ENCODE results near the gene APAF1. TPM values are rescaled to one million over a fixed set of nuclear protein-coding genes. Genes with fewer than 3 reads are reported as not detected.

The APAF1 gene
- polyA plus RNA-seq, 1 of the 3 experiments (the other 2 are of a cell fraction): 3.3 TPM

- WGBS (ENCODE audit: low lambda C conversion rate): 87% methylated on average over 3 of the region's 4 CpGs
- CTCF ChIA-PET: no interaction called here
Observed at GRCh38 chr12:98757455-98757854, 112.4 kb downstream of the APAF1 start.

GRCh38 chr12:98758331-98758730 lies 113.2 kb downstream of the APAF1 start:
- Histone ChIP-seq H4K20me1 (ENCODE audit: insufficient read depth) (no peaks in the 10 kb centered on the region), H3K79me2 (ENCODE audit: insufficient read depth) (no peaks in the 10 kb centered on the region), H3K27me3 (ENCODE audit: insufficient read depth) (no peaks in the 10 kb centered on the region), H3K4me2 (no peak overlapping the region), H3K27ac (ENCODE audit: low read depth in 2 of 2, low read length in 1 of 2) (no peak overlapping the region), H3K9me3 (no peaks in the 10 kb centered on the region), H2AFZ (ENCODE audit: low read depth) (no peak overlapping the region), H3K4me1 (ENCODE audit: control insufficient read depth in 1 of 2, insufficient read depth in 2 of 2, low read depth in 1 of 2, low read length in 1 of 2) (peaks cover 0 to 10% of the 10 kb centered on the region in 2 experiments; a peak in 1 of 4 replicates), H3K9me2 (no peaks in the 10 kb centered on the region), H3K36me3 (replicated peaks in 1 of 2; ENCODE audit: control insufficient read depth in 1 of 2, insufficient read depth in 2 of 2, low read length in 1 of 2) (no peaks in the 10 kb centered on the region), H3K9ac (no peak overlapping the region), H3F3A (replicated peaks; ENCODE audit: insufficient read depth) (no peaks in the 10 kb centered on the region), H3K4me3 (ENCODE audit: low read depth in 2 of 2, low read length in 1 of 2) (no peak overlapping the region)
- ChIA-PET CTCF (no interaction called here), POLR2A (no interaction called here)
- no peak for TF ChIP-seq JUND (IDR thresholded peaks at IDR 0.05)
- no peak for DNase-seq
- WGBS (ENCODE audit: low lambda C conversion rate): 58% methylated on average over 3 of the region's 3 CpGs

More at GRCh38 chr12:98757455-98757854, 112.4 kb downstream of the APAF1 start:
- TF ChIP-seq RFX5 (IDR thresholded peaks at IDR 0.05; ENCODE audit: low read length): no peak
- TF ChIP-seq TEAD4 (IDR thresholded peaks at IDR 0.05; ENCODE audit: borderline replicate concordance, insufficient read depth): no peak
- no peak for TF ChIP-seq USF2 (IDR thresholded peaks at IDR 0.05; ENCODE audit: borderline replicate concordance, low read depth, low read length)
- no peak for TF ChIP-seq TAF1 (IDR thresholded peaks at IDR 0.05; ENCODE audit: borderline replicate concordance, low read depth, low read length)
- no peak for TF ChIP-seq MXI1 (IDR thresholded peaks at IDR 0.05; ENCODE audit: low read depth, low read length)
- no peak for TF ChIP-seq GATA2 (CRISPR knock-in tag; IDR thresholded peaks at IDR 0.05)
- TF ChIP-seq JUND (IDR thresholded peaks at IDR 0.05): no peak
- no peak for DNase-seq
- H3K9ac ChIP-seq: no peak overlapping the region
- POLR2A ChIA-PET: no interaction called here
- H3K27ac ChIP-seq (ENCODE audit: low read depth in 2 of 2, low read length in 1 of 2): no peak overlapping the region
- H3K79me2 ChIP-seq (ENCODE audit: insufficient read depth): no peaks in the 10 kb centered on the region
- H3F3A ChIP-seq (replicated peaks; ENCODE audit: insufficient read depth): no peaks in the 10 kb centered on the region
- H3K4me1 ChIP-seq (ENCODE audit: control insufficient read depth in 1 of 2, insufficient read depth in 2 of 2, low read depth in 1 of 2, low read length in 1 of 2): peaks cover 0 to 14% of the 10 kb centered on the region in 2 experiments; a peak in 1 of 4 replicates
- no peak overlapping the region for H3K4me3 ChIP-seq (ENCODE audit: low read depth in 2 of 2, low read length in 1 of 2)
- H3K27me3 ChIP-seq (ENCODE audit: insufficient read depth): no peaks in the 10 kb centered on the region
- H4K20me1 ChIP-seq (ENCODE audit: insufficient read depth): no peaks in the 10 kb centered on the region
- H3K9me3 ChIP-seq: no peaks in the 10 kb centered on the region
- no peak overlapping the region for H3K4me2 ChIP-seq
- H2AFZ ChIP-seq (ENCODE audit: low read depth): no peak overlapping the region
- no peaks in the 10 kb centered on the region for H3K9me2 ChIP-seq
- no peaks in the 10 kb centered on the region for H3K36me3 ChIP-seq (replicated peaks in 1 of 2; ENCODE audit: control insufficient read depth in 1 of 2, insufficient read depth in 2 of 2, low read length in 1 of 2)

GRCh38 chr12:98763656-98764055 lies 118.6 kb downstream of the APAF1 start:
- DNase-seq: no peak
- H3K4me2 ChIP-seq: no peak overlapping the region
- H3F3A ChIP-seq (replicated peaks; ENCODE audit: insufficient read depth): no peaks in the 10 kb centered on the region
- H3K9me3 ChIP-seq: no peaks in the 10 kb centered on the region
- H2AFZ ChIP-seq (ENCODE audit: low read depth): no peak overlapping the region
- WGBS (ENCODE audit: low lambda C conversion rate): 76% methylated on average over 4 of the region's 4 CpGs
- POLR2A ChIA-PET: no interaction called here
- CTCF ChIA-PET: interaction anchor here (1.3 kb wide), 1 partner anchor 21 kb away, joined by 3 read pairs; no protein-coding TSS in a partner anchor
- no peaks in the 10 kb centered on the region for H3K9me2 ChIP-seq
- H3K4me3 ChIP-seq (ENCODE audit: low read depth in 2 of 2, low read length in 1 of 2): no peak overlapping the region
- no peak overlapping the region for H3K9ac ChIP-seq
- no peaks in the 10 kb centered on the region for H3K27me3 ChIP-seq (ENCODE audit: insufficient read depth)
- no peaks in the 10 kb centered on the region for H3K79me2 ChIP-seq (ENCODE audit: insufficient read depth)
- H3K27ac ChIP-seq (ENCODE audit: low read depth in 2 of 2, low read length in 1 of 2): no peak overlapping the region
- no peaks in the 10 kb centered on the region for H3K36me3 ChIP-seq (replicated peaks in 1 of 2; ENCODE audit: control insufficient read depth in 1 of 2, insufficient read depth in 2 of 2, low read length in 1 of 2)
- no peaks in the 10 kb centered on the region for H4K20me1 ChIP-seq (ENCODE audit: insufficient read depth)
- no peaks in the 10 kb centered on the region for H3K4me1 ChIP-seq (ENCODE audit: control insufficient read depth in 1 of 2, insufficient read depth in 2 of 2, low read depth in 1 of 2, low read length in 1 of 2)
- no peak for TF ChIP-seq CTCF (IDR thresholded peaks at IDR 0.05)
- TF ChIP-seq NRF1 (IDR thresholded peaks at IDR 0.05; ENCODE audit: low read depth, low read length): no peak
- TF ChIP-seq POLR2AphosphoS5 (IDR thresholded peaks at IDR 0.05; ENCODE audit: low read depth, low read length): no peak
- no peak for TF ChIP-seq ELF1 (IDR thresholded peaks at IDR 0.05)
- TF ChIP-seq YY1 (IDR thresholded peaks at IDR 0.05; ENCODE audit: low read depth): no peak
- TF ChIP-seq TCF12 (IDR thresholded peaks at IDR 0.05): no peak
- no peak for TF ChIP-seq EZH2phosphoT487 (IDR thresholded peaks at IDR 0.05; ENCODE audit: borderline replicate concordance, low read depth)
- no peak for TF ChIP-seq RXRA (IDR thresholded peaks at IDR 0.05; ENCODE audit: borderline replicate concordance, low read depth)
- no peak for TF ChIP-seq USF2 (IDR thresholded peaks at IDR 0.05; ENCODE audit: borderline replicate concordance, low read depth, low read length)
- no peak for TF ChIP-seq RAD21 (IDR thresholded peaks at IDR 0.05; ENCODE audit: low read length)
- no peak for TF ChIP-seq ZBTB33 (IDR thresholded peaks at IDR 0.05; ENCODE audit: borderline replicate concordance, low read depth)
- TF ChIP-seq CHD2 (IDR thresholded peaks at IDR 0.05; ENCODE audit: low read length, partially characterized antibody): no peak

All from SK-N-SH (cell line).